Thyroid gland (tissue), 4 donors: ENCODE measurements around the gene SLC6A1. TPM values are rescaled to one million over a fixed set of nuclear protein-coding genes. Genes with fewer than 3 reads are reported as not detected.
"Not testable (repeated sequence)": the region's sequence is repeated elsewhere in the genome, so short reads cannot be mapped to it uniquely, and the experiment has no call there.

Experiments
- DNase-seq, 2 donors: peaks; one replicate each; pipeline ENCODE4 v3.0.0-alpha.2; 2019
- H3K27ac ChIP-seq, 3 donors: fragments of 200-600 bp; sonication (generic); 1 replicate in 2 of 3; 2 replicates in 1 of 3; pipeline ENCODE4 v1.5.1; 2016 to 2019; ENCODE audit warnings: mild to moderate bottlenecking in 1 of 3, moderate library complexity in 1 of 3
- H3K27me3 ChIP-seq: fragments of 200-600 bp; sonication (generic); one replicate; pipeline ENCODE4 v1.5.1; 2019
- H3K36me3 ChIP-seq, 2 donors: fragments of 200-600 bp; sonication (generic); one replicate each; pipeline ENCODE4 v1.5.1; 2016 to 2019
- H3K4me1 ChIP-seq, 2 donors: fragments of 200-600 bp; sonication (generic); one replicate each; pipeline ENCODE4 v1.5.1; 2017 to 2019
- H3K4me3 ChIP-seq, 3 donors: fragments of 200-600 bp; sonication (generic); replicated peaks in 1 of 3; 1 replicate in 2 of 3; 2 replicates in 1 of 3; pipeline ENCODE4 v1.5.1; 2016; ENCODE audit warnings: mild to moderate bottlenecking in 1 of 3
- H3K9me3 ChIP-seq: fragments of 200-600 bp; sonication (generic); one replicate; pipeline ENCODE4 v1.5.1; 2017
- POLR2A ChIP-seq, 2 donors: fragments of 450-650 bp; IDR thresholded peaks; one replicate each; pipeline ENCODE4 v1.6.1; 2017; ENCODE audit warnings: antibody characterized with exemption in 2 of 2, mild to moderate bottlenecking in 2 of 2, moderate library complexity in 1 of 2
- WGBS, 2 donors: methylation state at CpG; one replicate each; pipeline ENCODE4 v1.1.5; 2017; 5-methylcytosine and 5-hydroxymethylcytosine counted together
- intact Hi-C: fragments of 100-400 bp; cut with DNase I; formaldehyde crosslinking; loops from one replicate; pipeline ENCODE4 v1.15.1; 2023
- total RNA-seq, 4 donors: library from RNA; depleted of rRNA; stranded (reverse); fragments of >200 nt; gene quantifications; one replicate each; pipeline ENCODE4 v1.2.3, GENCODE V29; 2016
- TF ChIP-seq, protein P1 (sequence below), 6 experiments: fragments of 200-600 bp in 3 of 6; fragments of 450-650 bp in 3 of 6; sonication (generic) in 3 of 6; IDR thresholded peaks; one replicate each; pipeline ENCODE4 v1.5.1; 2016 to 2019; ENCODE audit warnings: antibody characterized with exemption in 6 of 6, mild to moderate bottlenecking in 2 of 6, inconsistent platforms in 1 of 6, moderate library complexity in 1 of 6

The SLC6A1 gene
- total RNA-seq, 4 donors from 2014 or later = 0.27 to 1.3 TPM; not detected in 2

DNA sequence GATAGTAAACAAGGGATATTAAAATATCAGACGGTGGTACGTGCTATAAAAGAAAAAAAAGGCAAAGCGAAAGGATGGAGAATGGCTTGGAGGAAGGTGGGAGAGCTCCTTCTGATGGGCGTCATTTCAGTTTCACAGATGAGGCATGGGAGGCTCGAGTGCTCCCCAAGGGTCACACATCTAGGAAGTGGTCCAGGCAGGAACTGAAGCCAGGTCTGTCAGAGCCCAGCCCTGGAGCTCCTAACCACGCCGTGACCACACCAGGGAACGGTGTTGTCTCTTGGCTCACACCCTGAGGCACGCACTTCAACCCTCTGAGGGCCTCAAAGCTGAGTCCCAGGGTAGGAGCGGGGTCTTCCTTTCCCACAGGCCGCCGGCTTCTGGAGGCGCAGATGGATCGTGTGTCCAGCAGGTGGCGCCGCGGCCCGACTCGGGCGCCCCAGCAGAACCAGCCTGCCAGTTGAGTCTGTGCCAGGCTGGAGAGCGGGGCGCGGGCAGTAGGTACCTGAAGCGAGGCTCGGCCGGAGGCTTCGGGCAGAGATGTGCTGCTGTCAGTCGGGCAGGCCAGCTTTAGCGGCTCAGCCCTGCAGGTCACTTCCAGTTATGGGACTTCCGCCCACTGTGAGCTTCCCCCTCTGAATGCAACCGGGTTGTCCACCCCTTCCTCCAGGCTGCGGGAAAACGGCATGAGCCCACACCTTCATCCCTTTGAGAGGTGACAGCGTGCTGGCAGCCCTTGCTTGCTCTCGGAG, 68.1 kb downstream of the SLC6A1 start:
- WGBS, 2 donors = 24 to 26% methylated on average over 21 to 26 of the region's 35 CpGs
- intact Hi-C loops = loop anchor here (1.0 to 5.0 kb wide), 2 partner anchors 115 to 277 kb away; no protein-coding TSS in a partner anchor
- Histone ChIP-seq H3K9me3 (no peaks in the 10 kb centered on the region), H3K27ac (no peak overlapping the region), H3K36me3 (no peaks in the 10 kb centered on the region), H3K4me1 (peaks cover 0 to 7% of the 10 kb centered on the region in 2 donors), H3K4me3 (no peak overlapping the region), H3K27me3 (no peaks in the 10 kb centered on the region)
- TF ChIP-seq, protein P1, sequence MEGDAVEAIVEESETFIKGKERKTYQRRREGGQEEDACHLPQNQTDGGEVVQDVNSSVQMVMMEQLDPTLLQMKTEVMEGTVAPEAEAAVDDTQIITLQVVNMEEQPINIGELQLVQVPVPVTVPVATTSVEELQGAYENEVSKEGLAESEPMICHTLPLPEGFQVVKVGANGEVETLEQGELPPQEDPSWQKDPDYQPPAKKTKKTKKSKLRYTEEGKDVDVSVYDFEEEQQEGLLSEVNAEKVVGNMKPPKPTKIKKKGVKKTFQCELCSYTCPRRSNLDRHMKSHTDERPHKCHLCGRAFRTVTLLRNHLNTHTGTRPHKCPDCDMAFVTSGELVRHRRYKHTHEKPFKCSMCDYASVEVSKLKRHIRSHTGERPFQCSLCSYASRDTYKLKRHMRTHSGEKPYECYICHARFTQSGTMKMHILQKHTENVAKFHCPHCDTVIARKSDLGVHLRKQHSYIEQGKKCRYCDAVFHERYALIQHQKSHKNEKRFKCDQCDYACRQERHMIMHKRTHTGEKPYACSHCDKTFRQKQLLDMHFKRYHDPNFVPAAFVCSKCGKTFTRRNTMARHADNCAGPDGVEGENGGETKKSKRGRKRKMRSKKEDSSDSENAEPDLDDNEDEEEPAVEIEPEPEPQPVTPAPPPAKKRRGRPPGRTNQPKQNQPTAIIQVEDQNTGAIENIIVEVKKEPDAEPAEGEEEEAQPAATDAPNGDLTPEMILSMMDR (IDR thresholded peaks at IDR 0.05) = peak; percentile 45 to 86 (median 60)
- no peak for TF ChIP-seq POLR2A (IDR thresholded peaks at IDR 0.05)
- peak; percentile 69 to 73 for DNase-seq

- H3K4me1 ChIP-seq, H3K36me3 ChIP-seq, H3K9me3 ChIP-seq, H3K4me3 ChIP-seq, DNase-seq, H3K27ac ChIP-seq, H3K27me3 ChIP-seq: not testable (repeated sequence)
- 96 to 100% methylated on average over 7 to 11 of the region's 41 CpGs for WGBS, 2 donors
- intact Hi-C loops = loop anchor here (5.0 kb wide), 1 partner anchor 276 kb away; no protein-coding TSS in a partner anchor
Measured at GRCh38 chr3:11061268-11061871, 68.8 kb downstream of the SLC6A1 start.

DNA sequence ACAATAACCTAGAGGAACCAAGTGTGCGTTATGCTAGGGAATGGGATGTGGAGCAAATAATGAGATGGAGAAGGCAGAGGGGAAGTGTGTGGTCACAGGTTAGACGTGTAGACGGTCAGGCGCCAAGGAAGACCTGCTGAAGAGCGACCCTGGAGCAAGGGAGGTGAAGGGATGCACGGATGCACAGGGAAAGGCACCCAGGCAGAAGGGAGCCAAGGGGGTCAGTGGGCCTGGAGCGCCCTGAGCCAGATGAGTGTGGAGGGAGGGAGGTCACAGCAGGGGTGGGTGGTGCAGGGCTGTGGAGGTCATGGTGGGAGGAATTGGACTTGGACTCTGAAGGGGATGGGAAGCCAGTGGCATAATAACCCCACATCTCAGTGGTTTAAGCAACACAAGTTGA, 70.2 kb downstream of the SLC6A1 start:
- Histone ChIP-seq H3K9me3 (no peaks in the 10 kb centered on the region), H3K36me3 (no peaks in the 10 kb centered on the region), H3K27me3 (no peaks in the 10 kb centered on the region), H3K4me1 (peaks cover 0 to 7% of the 10 kb centered on the region in 2 donors), H3K27ac (no peak overlapping the region), H3K4me3 (no peak overlapping the region)
- TF ChIP-seq POLR2A (IDR thresholded peaks at IDR 0.05) = no peak
- TF ChIP-seq, protein P1 (IDR thresholded peaks at IDR 0.05) = no peak
- WGBS, 2 donors = 89% methylated on average over 7 of the region's 7 CpGs
- intact Hi-C loops = loop anchor here (5.0 kb wide), 1 partner anchor 275 kb away; no protein-coding TSS in a partner anchor
- DNase-seq = no peak

DNA sequence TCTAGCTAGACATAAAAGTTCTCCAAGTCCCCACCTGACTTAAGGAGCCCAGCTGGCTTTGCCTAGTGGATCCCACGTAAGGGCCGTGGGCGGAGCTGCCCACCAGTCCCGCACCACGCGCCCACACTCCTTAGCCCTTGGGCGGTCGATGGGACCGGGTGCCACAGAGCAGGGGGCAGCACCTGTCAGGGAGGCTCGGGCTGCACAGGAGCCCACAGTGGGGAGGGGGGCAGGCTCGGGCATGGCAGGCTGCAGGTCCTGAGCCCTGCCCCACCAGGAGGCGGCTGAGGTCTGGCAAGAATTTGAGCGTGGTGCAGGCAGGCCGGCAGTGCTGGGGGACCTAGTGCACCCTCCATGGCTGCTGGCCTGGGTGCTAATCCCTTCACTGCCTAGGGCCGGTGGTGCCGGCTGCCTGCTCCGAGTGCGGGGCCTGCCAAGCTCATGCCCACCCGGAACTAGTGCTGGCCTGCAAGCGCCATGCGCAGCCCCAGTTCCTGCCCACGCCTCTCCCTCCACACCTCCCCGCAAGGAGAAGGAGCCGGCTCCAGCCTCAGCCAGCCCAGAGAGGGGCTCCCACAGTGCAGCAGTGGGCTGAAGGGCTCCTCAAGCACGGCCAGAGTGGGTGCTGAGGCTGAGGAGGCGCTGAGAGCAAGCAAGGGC, 78.7 kb downstream of the SLC6A1 start:
- TF ChIP-seq POLR2A (IDR thresholded peaks at IDR 0.05) = no peak
- TF ChIP-seq, protein P1 (IDR thresholded peaks at IDR 0.05) = no peak
- Histone ChIP-seq H3K27ac (no peak overlapping the region), H3K27me3 (no peaks in the 10 kb centered on the region), H3K4me1 (no peaks in the 10 kb centered on the region), H3K4me3 (no peak overlapping the region), H3K36me3 (no peaks in the 10 kb centered on the region), H3K9me3 (no peaks in the 10 kb centered on the region)
- DNase-seq = no peak
- intact Hi-C loops = no loop called here
- WGBS, 2 donors = 83 to 89% methylated on average over 11 to 16 of the region's 26 CpGs

DNA sequence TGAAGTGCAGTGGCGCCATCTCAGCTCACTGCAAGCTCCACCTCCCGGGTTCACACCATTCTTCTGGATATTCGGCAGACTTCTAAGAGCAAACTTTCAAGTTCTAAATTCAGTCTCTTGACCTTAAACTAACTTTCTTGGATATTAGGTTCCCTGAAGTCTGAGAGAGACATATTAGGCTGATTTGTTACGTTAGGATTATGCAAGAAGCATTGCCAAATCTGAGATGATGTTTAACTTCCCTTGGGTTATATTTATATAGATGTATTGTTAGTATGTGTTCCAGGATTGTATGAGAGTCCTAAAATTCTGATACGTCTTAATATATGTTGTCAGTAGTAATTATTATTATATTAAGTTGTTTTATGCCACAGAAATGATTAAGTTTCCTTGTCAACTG, 80.1 kb downstream of the SLC6A1 start:
- WGBS, 2 donors = 73 to 74% methylated on average over 5 of the region's 5 CpGs
- intact Hi-C loops = no loop called here

More for the DNA sequence above, 80.1 kb downstream of the SLC6A1 start:
- Histone ChIP-seq H3K27ac (no peak overlapping the region), H3K4me3 (no peak overlapping the region), H3K36me3 (no peaks in the 10 kb centered on the region), H3K9me3 (no peaks in the 10 kb centered on the region), H3K27me3 (no peaks in the 10 kb centered on the region), H3K4me1 (no peaks in the 10 kb centered on the region)
- no peak for TF ChIP-seq POLR2A (IDR thresholded peaks at IDR 0.05)
- TF ChIP-seq, protein P1 (IDR thresholded peaks at IDR 0.05) = no peak
- DNase-seq = no peak
